GM06990 (cell line): ENCODE results near the gene DPP4.

ENCODE experiments used
- DNase-seq: peaks from one replicate; pipeline ENCODE4 v3.0.0-alpha.2; 2011; ENCODE audit not compliant: insufficient read length; ENCODE audit errors: extremely low read depth
- H3K27me3 ChIP-seq: replicated peaks from 2 replicates; pipeline ENCODE4 v1.6.0; 2011; ENCODE audit warnings: low read length; ENCODE audit not compliant: control insufficient read depth, insufficient read depth
- H3K36me3 ChIP-seq: 2 replicates; pipeline ENCODE4 v1.5.1; 2011; ENCODE audit warnings: low read length; ENCODE audit not compliant: control insufficient read depth, insufficient read depth
- H3K4me3 ChIP-seq: replicated peaks from 2 replicates; pipeline ENCODE4 v1.5.1; 2011; ENCODE audit warnings: low read depth, mild to moderate bottlenecking, control low read depth, low read length
- TF ChIP-seq, protein P1 (sequence below): IDR thresholded peaks from 2 replicates; pipeline ENCODE4 v1.5.1; 2011; ENCODE audit warnings: low read length, control low read depth, mild to moderate bottlenecking, inconsistent platforms; ENCODE audit not compliant: insufficient read depth, poor library complexity, severe bottlenecking

The DPP4 gene

DNA sequence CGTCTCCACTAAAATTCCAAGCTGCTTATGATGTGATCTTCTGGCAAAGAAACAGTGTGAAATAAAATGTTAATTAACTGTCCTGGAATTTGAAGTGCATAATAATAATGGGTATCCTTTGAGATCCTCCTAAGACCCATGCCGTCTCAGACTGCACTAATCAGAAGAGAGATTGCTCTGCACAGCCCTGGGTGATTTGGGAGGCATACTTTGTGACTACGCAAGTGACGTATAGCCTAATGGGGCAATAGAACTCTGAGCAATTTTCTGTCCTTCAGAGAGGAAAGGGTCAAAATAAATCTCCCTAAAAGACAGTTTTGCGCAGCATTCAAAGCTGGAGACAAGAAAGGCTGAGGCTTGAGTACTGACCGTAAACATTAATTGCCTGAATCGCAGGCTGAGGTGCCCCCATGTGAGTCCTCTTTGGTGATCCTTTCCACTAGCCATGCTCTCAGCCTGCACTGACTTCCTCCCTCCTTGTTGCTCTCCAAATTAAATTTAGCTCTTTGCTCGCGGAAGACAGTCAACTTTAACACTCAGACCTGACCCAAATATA, 76.0 kb downstream of the DPP4 start:
- H3K4me3 ChIP-seq, result no peak overlapping the region
- TF ChIP-seq, protein P1, sequence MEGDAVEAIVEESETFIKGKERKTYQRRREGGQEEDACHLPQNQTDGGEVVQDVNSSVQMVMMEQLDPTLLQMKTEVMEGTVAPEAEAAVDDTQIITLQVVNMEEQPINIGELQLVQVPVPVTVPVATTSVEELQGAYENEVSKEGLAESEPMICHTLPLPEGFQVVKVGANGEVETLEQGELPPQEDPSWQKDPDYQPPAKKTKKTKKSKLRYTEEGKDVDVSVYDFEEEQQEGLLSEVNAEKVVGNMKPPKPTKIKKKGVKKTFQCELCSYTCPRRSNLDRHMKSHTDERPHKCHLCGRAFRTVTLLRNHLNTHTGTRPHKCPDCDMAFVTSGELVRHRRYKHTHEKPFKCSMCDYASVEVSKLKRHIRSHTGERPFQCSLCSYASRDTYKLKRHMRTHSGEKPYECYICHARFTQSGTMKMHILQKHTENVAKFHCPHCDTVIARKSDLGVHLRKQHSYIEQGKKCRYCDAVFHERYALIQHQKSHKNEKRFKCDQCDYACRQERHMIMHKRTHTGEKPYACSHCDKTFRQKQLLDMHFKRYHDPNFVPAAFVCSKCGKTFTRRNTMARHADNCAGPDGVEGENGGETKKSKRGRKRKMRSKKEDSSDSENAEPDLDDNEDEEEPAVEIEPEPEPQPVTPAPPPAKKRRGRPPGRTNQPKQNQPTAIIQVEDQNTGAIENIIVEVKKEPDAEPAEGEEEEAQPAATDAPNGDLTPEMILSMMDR, result no peak

DNA sequence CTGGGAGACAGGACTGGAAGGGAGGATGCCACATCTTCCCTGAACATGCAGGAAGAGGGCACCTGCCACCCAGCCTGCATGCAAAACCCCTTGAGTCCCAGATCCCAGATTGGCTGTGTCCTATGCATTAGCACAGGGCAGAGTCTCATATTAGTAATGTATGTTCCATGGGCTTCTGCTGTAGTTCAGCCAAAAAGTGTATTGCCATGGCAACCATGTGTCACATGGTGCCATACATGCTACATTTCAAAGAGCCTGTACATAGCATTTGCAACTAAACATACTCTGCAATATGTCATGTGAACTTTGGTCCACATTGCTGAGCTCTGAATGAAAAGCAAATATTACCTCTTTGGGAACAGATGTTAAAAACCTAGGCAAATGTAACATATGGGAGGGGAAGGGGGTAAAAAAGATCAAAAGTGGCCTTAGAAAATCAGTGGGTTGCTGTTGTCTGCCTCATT, 78.4 kb downstream of the DPP4 start:
- no peaks in the 10 kb centered on the region for H3K36me3 ChIP-seq
- no peak overlapping the region for H3K4me3 ChIP-seq
- H3K27me3 ChIP-seq, result no peaks in the 10 kb centered on the region; the same call in 1 of the 2 replicates
- TF ChIP-seq, protein P1, result no peak
- no peak for DNase-seq

More for the DNA sequence above, 76.0 kb downstream of the DPP4 start:
- no peaks in the 10 kb centered on the region for H3K36me3 ChIP-seq
- DNase-seq, result no peak
- no peaks in the 10 kb centered on the region; the same call in 1 of the 2 replicates for H3K27me3 ChIP-seq

DNA sequence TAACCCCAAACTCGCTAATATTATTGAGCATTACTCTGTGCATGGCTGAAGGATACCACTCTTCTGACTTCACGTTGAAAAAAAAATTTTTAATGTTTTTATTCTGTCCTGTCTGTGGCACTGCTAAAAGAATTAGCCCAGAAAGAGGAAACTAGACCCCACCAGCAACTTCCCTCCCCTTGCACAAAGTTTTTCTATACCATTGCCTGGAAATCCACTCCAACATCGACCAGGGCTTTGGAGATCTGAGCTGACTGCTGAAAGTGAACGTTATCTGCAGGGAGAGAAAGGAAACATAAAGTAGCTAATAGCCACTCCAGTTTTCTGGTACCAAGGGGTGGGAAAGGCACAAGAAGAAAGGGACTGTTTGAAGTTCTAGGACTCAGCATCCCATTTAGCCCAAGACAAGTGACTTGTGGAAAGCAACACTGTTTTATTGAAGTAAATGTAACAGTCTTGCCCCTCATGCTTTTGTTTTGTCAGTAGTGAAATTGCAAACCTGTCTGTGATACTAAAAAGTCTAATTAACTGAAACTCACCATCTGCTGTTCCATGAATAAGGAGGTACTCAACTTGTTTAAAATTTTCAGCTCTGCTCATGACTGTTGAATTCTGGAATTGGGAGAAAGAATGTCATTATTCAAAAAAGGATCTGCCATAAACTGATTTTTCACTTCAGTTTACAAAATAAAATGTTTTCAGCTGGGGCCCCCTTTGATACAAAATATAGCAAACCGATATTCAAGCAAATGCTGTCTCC, 79.1 kb downstream of the DPP4 start:
- no peak overlapping the region for H3K4me3 ChIP-seq
- TF ChIP-seq, protein P1, result no peak
- H3K36me3 ChIP-seq, result no peaks in the 10 kb centered on the region
- H3K27me3 ChIP-seq, result no peaks in the 10 kb centered on the region; the same call in 1 of the 2 replicates
- no peak for DNase-seq

DNA sequence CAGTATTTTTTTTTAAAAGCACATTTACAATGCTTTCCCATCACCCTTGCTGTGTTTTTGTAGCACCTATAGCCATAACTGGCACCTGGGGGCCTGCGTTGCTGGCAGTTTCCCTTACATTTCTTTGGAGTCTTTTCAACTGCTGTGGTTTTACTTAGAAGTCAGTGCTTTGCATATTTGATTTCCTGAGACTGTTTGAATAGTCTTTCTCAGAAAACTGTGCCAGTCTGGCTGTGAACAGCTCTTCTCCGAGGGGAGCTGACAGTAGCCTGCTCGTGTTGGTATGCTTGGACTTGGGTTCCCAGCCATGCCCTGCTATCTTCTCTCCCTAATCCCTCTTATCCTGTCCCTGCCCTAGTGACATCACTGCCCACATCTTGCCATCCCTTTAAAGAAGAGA, 81.5 kb downstream of the DPP4 start:
- DNase-seq, result no peak
- no peak overlapping the region for H3K4me3 ChIP-seq
- TF ChIP-seq, protein P1, result no peak

DNA sequence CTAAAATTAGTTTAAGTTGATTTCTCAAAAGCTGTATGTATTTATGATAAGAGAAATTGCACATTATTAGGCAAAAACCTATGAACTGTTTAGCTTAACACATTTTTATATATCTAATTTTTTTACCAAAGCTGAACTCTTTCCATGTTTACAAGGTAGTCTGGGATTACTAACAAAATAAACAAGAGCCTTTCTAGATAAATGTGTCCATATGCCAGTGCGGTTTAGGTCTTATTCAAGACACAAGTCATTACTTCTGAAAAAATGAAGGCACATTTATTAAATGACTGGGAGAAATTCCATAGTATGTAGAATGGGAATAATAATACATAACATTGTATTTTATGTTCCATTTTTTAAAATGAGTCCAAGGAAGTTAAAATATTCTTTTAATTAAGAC, 82.0 kb downstream of the DPP4 start:
- H3K27me3 ChIP-seq, result no peaks in the 10 kb centered on the region
- no peaks in the 10 kb centered on the region for H3K36me3 ChIP-seq
- H3K4me3 ChIP-seq, result no peak overlapping the region
- TF ChIP-seq, protein P1, result no peak
- DNase-seq, result no peak

More for the DNA sequence above, 81.5 kb downstream of the DPP4 start:
- H3K36me3 ChIP-seq, result no peaks in the 10 kb centered on the region
- H3K27me3 ChIP-seq, result no peaks in the 10 kb centered on the region
